ENCODE data around the gene ROS1.
"Not testable (repeated sequence)": the region's sequence is repeated elsewhere in the genome, so short reads cannot be mapped to it uniquely, and the experiment has no call there.

The ROS1 gene

GRCh38 chr6:117449549-117450439 is 24.1 kb upstream of the ROS1 start:
- no peaks in the 10 kb centered on the region for H3K9me3 ChIP-seq (ENCODE audit: insufficient read depth, low read length)
- H3K36me3 ChIP-seq (ENCODE audit: insufficient read depth, insufficient read length, low read length), result no peaks in the 10 kb centered on the region
- no peak overlapping the region for H3K9ac ChIP-seq (ENCODE audit: insufficient read length, low read depth)
- no peak for TF ChIP-seq SUZ12 (IDR thresholded peaks at IDR 0.05; ENCODE audit: extremely low read depth, insufficient read depth, insufficient read length)
- no peak for TF ChIP-seq ZNF274 (IDR thresholded peaks at IDR 0.05; ENCODE audit: low read depth, low read length)
- no peak for TF ChIP-seq YY1 (IDR thresholded peaks at IDR 0.05; ENCODE audit: insufficient read depth, insufficient read length)
- no peak overlapping the region for H3K4me3 ChIP-seq (ENCODE audit: insufficient read length, low read depth)
- H3K4me1 ChIP-seq (ENCODE audit: insufficient read depth, insufficient read length), result no peaks in the 10 kb centered on the region
- peak; percentile 44 for DNase-seq (ENCODE audit: low read depth, low spot score)
- H3K27me3 ChIP-seq (ENCODE audit: insufficient read depth, insufficient read length), result no peaks in the 10 kb centered on the region

- Histone ChIP-seq H3K27me3 (ENCODE audit: insufficient read depth, insufficient read length) (no peaks in the 10 kb centered on the region), H3K4me3 (ENCODE audit: insufficient read length, low read depth) (no peak overlapping the region), H3K9me3 (ENCODE audit: insufficient read depth, low read length) (no peaks in the 10 kb centered on the region), H3K36me3 (ENCODE audit: insufficient read depth, insufficient read length, low read length) (no peaks in the 10 kb centered on the region), H3K4me1 (ENCODE audit: insufficient read depth, insufficient read length) (no peaks in the 10 kb centered on the region), H3K9ac (ENCODE audit: insufficient read length, low read depth) (no peak overlapping the region)
- no peak for TF ChIP-seq YY1 (IDR thresholded peaks at IDR 0.05; ENCODE audit: insufficient read depth, insufficient read length)
- no peak for TF ChIP-seq SUZ12 (IDR thresholded peaks at IDR 0.05; ENCODE audit: extremely low read depth, insufficient read depth, insufficient read length)
- no peak for TF ChIP-seq ZNF274 (IDR thresholded peaks at IDR 0.05; ENCODE audit: low read depth, low read length)
- no peak for DNase-seq (ENCODE audit: low read depth, low spot score)
These were observed 23.2 kb upstream of the ROS1 start for GRCh38 chr6:117448732-117449485.

GRCh38 chr6:117448011-117448410 is 22.3 kb upstream of the ROS1 start:
- Histone ChIP-seq H3K4me3 (ENCODE audit: insufficient read length, low read depth) (no peak overlapping the region), H3K36me3 (ENCODE audit: insufficient read depth, insufficient read length, low read length) (no peaks in the 10 kb centered on the region), H3K9me3 (ENCODE audit: insufficient read depth, low read length) (no peaks in the 10 kb centered on the region), H3K4me1 (ENCODE audit: insufficient read depth, insufficient read length) (no peaks in the 10 kb centered on the region), H3K27me3 (ENCODE audit: insufficient read depth, insufficient read length) (no peaks in the 10 kb centered on the region), H3K9ac (ENCODE audit: insufficient read length, low read depth) (no peak overlapping the region)
- DNase-seq (ENCODE audit: low read depth, low spot score), result no peak
- TF ChIP-seq SUZ12 (IDR thresholded peaks at IDR 0.05; ENCODE audit: extremely low read depth, insufficient read depth, insufficient read length) (no peak), ZNF274 (IDR thresholded peaks at IDR 0.05; ENCODE audit: low read depth, low read length) (no peak), YY1 (IDR thresholded peaks at IDR 0.05; ENCODE audit: insufficient read depth, insufficient read length) (no peak)

- H3K4me3 ChIP-seq (ENCODE audit: insufficient read length, low read depth), result no peak overlapping the region
- no peaks in the 10 kb centered on the region for H3K9me3 ChIP-seq (ENCODE audit: insufficient read depth, low read length)
- no peak for TF ChIP-seq ZNF274 (IDR thresholded peaks at IDR 0.05; ENCODE audit: low read depth, low read length)
- no peak for TF ChIP-seq SUZ12 (IDR thresholded peaks at IDR 0.05; ENCODE audit: extremely low read depth, insufficient read depth, insufficient read length)
- no peak for TF ChIP-seq YY1 (IDR thresholded peaks at IDR 0.05; ENCODE audit: insufficient read depth, insufficient read length)
- H3K27me3 ChIP-seq (ENCODE audit: insufficient read depth, insufficient read length), result no peaks in the 10 kb centered on the region
- no peak overlapping the region for H3K9ac ChIP-seq (ENCODE audit: insufficient read length, low read depth)
- no peaks in the 10 kb centered on the region for H3K4me1 ChIP-seq (ENCODE audit: insufficient read depth, insufficient read length)
- no peak for DNase-seq (ENCODE audit: low read depth, low spot score)
- no peaks in the 10 kb centered on the region for H3K36me3 ChIP-seq (ENCODE audit: insufficient read depth, insufficient read length, low read length)
These were observed 21.1 kb upstream of the ROS1 start for GRCh38 chr6:117446861-117447260.

- DNase-seq (ENCODE audit: low read depth, low spot score), result no peak
- no peaks in the 10 kb centered on the region for H3K9me3 ChIP-seq (ENCODE audit: insufficient read depth, low read length)
- no peak overlapping the region for H3K4me3 ChIP-seq (ENCODE audit: insufficient read length, low read depth)
- no peaks in the 10 kb centered on the region for H3K27me3 ChIP-seq (ENCODE audit: insufficient read depth, insufficient read length)
- H3K36me3 ChIP-seq (ENCODE audit: insufficient read depth, insufficient read length, low read length), result no peaks in the 10 kb centered on the region
- no peaks in the 10 kb centered on the region for H3K4me1 ChIP-seq (ENCODE audit: insufficient read depth, insufficient read length)
- TF ChIP-seq SUZ12 (IDR thresholded peaks at IDR 0.05; ENCODE audit: extremely low read depth, insufficient read depth, insufficient read length) (no peak), YY1 (IDR thresholded peaks at IDR 0.05; ENCODE audit: insufficient read depth, insufficient read length) (no peak), ZNF274 (IDR thresholded peaks at IDR 0.05; ENCODE audit: low read depth, low read length) (no peak)
- H3K9ac ChIP-seq (ENCODE audit: insufficient read length, low read depth), result no peak overlapping the region
These were observed 18.9 kb upstream of the ROS1 start for GRCh38 chr6:117444600-117444999.

DNA sequence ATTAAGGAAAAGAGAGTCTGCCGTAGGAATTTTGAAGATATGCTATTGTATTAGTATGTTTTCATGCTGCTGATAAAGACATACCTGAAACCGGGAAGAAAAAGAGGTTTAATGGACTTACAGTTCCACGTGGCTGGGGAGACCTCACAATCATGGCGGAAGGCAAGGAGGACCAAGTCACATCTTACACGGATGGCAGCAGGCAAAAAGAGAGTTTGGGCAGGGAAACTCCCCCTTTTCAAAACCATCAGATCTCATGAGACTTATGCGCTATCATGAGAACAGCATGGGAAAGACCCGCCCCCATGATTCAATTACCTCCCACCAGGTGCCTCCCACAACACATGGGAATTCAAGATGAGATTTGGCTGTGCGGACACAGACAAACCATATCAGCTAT is 16.6 kb upstream of the ROS1 start:
- H3K27me3 ChIP-seq (ENCODE audit: insufficient read depth, insufficient read length); H3K9me3 ChIP-seq (ENCODE audit: insufficient read depth, low read length); DNase-seq (ENCODE audit: low read depth, low spot score); H3K9ac ChIP-seq (ENCODE audit: insufficient read length, low read depth); H3K36me3 ChIP-seq (ENCODE audit: insufficient read depth, insufficient read length, low read length); H3K4me3 ChIP-seq (ENCODE audit: insufficient read length, low read depth); H3K4me1 ChIP-seq (ENCODE audit: insufficient read depth, insufficient read length): not testable (repeated sequence)

DNA sequence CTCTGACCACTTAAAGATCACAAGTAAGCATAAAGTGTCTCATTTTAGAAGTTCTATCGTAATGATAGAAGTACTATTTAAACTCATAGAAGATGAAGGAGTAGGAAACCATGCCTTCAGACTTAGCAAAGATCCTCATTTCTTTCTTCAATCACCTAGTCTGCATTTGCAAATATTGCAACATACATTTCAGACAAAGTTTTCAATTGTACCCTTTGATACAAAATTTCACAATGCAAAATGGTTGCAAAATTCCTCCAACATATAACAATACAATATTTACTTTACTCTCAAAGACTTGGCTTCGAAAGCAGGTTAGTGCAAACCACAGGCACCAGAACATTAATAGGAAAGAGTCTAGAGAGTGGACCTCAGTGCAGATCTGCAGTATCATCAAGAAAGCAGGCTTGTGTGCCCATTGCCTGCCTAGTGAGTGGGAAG is 16.1 kb upstream of the ROS1 start:
- TF ChIP-seq SUZ12 (IDR thresholded peaks at IDR 0.05; ENCODE audit: extremely low read depth, insufficient read depth, insufficient read length), result no peak
- H3K4me1 ChIP-seq (ENCODE audit: insufficient read depth, insufficient read length), result no peaks in the 10 kb centered on the region
- H3K27me3 ChIP-seq (ENCODE audit: insufficient read depth, insufficient read length), result no peaks in the 10 kb centered on the region
- H3K9me3 ChIP-seq (ENCODE audit: insufficient read depth, low read length), result no peaks in the 10 kb centered on the region
- no peak overlapping the region for H3K4me3 ChIP-seq (ENCODE audit: insufficient read length, low read depth)
- no peak overlapping the region for H3K9ac ChIP-seq (ENCODE audit: insufficient read length, low read depth)
- no peaks in the 10 kb centered on the region for H3K36me3 ChIP-seq (ENCODE audit: insufficient read depth, insufficient read length, low read length)
- no peak for DNase-seq (ENCODE audit: low read depth, low spot score)

Data from NT2/D1 (cell line).